ENCODE measurements around the gene TMEM161A.

GRCh38 chr19:19120308-19121231, 17.7 kb downstream of the TMEM161A start:
- no peak for TF ChIP-seq POLR2A (IDR thresholded peaks at IDR 0.05)
- TF ChIP-seq, protein P1, sequence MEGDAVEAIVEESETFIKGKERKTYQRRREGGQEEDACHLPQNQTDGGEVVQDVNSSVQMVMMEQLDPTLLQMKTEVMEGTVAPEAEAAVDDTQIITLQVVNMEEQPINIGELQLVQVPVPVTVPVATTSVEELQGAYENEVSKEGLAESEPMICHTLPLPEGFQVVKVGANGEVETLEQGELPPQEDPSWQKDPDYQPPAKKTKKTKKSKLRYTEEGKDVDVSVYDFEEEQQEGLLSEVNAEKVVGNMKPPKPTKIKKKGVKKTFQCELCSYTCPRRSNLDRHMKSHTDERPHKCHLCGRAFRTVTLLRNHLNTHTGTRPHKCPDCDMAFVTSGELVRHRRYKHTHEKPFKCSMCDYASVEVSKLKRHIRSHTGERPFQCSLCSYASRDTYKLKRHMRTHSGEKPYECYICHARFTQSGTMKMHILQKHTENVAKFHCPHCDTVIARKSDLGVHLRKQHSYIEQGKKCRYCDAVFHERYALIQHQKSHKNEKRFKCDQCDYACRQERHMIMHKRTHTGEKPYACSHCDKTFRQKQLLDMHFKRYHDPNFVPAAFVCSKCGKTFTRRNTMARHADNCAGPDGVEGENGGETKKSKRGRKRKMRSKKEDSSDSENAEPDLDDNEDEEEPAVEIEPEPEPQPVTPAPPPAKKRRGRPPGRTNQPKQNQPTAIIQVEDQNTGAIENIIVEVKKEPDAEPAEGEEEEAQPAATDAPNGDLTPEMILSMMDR (IDR thresholded peaks at IDR 0.05): no peak
